ENCODE measurements around the gene GRIN3A.
"Not testable (repeated sequence)": the region's sequence is repeated elsewhere in the genome, so short reads cannot be mapped to it uniquely, and the experiment has no call there.

Gene GRIN3A

GRCh38 chr9:101738566-101739183, at the start of gene GRIN3A:
TSS of gene GRIN3A (minus strand) at chr9:101738647. CDS start at chr9:101737979, 668 bp downstream.
- no peak for DNase-seq

DNA sequence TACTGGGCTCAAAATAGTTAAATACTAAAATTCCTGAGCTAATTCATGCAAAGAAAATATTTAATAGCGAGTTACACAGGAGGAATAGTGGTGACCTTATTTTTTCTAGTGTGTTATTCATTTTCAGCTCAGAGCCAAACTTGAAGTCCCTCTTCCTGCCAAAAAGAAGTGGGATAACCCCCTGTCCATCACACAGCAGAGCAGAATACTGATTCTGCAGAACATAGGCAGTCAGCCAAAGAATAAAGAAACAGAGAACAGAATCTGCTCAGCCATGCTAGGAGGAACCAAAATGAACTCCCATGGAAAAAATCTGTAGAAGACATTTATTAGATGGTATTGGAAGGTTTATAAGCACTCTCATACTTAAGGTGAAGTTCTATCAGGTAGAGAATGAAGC, 49.4 kb upstream of the GRIN3A start:
- DNase-seq: no peak

- no peak for DNase-seq
Measured at GRCh38 chr9:101778332-101778731, 39.9 kb upstream of the GRIN3A start.

DNA sequence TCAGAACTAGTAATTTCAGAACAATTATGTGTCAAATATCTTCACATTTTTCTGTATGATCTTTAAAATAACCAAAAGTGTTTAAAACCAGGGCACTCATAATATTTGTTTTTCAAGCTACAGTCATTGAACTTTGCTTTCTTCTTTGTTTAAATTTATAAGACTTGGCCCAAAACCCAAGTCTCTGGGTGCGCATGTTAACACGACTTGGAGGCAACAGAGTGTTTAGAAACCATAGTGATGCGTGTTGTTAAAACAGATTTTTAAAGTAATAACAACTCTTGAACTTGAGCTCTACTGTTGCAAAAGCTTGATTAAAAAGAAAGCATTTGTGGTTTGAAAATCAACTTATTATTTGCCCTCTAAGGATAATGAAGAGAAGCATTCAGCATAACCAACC, 26.0 kb upstream of the GRIN3A start:
- no peak for DNase-seq

- DNase-seq: no peak
Measured at GRCh38 chr9:101758304-101758930, 20.0 kb upstream of the GRIN3A start.

DNA sequence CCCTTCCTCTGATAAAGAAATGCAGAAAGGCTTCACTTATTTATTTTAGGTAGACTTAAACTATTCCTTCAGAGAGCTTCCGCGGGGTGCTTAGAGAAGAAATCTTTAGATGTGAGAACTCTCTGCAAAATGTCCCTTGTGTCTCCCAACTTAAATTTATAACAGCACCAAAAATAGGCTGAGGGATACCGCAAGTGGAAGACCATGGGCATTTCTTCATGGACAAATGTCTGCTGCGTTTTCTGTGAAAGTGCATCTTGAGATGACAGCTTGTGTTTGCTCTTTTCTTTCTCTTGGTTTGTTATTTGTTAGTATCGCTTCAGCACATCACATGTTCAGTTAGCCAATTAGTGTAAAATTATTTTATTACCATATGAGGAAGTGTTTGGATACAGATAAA, 15.3 kb upstream of the GRIN3A start:
- no peak for DNase-seq

GRCh38 chr9:101751895-101752294, 13.4 kb upstream of the GRIN3A start:
- no peak for DNase-seq

DNA sequence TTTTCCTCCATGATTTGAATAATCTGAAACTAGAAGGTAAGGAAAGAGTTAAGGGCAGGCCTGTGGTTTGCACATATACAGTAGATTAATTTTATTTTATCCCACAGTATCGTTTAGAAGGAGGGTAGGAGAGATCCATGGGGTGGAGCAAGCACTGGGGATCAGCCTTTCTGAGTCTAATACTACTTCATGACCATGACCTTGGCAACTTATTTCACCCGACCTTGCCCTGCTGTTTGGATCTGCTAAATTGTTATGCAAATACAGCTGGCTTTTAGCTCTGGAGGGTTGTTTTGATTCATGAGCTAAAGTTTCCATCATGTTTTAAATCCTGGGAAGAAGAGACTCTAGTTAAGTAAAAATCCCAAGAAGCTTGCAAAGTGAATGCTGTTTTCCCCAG, 864 bp upstream of the GRIN3A start:
- no peak for DNase-seq

DNA sequence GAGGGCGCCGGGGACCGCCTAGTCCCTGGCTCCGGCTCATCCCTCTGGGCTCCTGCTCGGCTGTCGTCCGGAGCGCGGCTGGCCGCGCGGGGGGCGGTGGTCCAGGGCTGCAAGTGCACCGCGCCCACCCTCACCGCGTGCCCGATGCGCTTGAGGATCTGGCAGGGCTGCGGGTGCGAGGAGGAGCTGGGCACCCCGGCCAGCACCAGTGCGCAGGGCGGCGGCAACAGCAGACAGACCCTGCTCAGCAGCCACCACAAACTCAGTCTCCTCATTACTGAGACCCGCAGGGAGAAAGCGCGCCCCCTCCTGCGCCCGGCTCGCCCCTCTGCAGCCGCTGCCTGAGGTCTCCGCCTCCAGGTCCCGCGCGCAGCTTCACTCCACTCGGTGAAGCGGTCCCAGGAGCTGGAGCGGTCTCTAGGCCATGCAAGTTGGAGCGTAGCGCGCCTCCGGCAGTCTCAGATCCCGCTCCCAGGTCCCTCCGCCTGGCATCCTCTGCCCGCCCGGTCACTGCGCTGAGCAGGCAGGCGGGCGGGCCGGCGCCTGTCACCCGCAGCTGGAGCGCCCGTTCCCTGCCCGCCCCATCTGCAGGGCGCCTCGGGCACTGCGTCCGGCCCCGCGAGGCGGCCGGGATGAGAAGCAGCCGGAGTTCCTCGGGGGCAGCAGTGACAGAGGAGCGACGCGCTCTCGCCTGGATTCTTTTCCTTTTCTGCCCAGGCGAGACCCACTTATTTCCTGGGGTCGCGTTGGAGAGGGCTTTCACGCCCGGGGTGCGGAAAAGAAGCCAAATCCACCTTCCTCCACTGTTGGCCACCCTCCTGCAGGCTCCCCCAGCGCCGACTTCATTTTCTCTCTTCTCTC, 512 bp downstream of the GRIN3A start:
- no peak for DNase-seq

GRCh38 chr9:101737165-101737704, 1.2 kb downstream of the GRIN3A start:
- DNase-seq: no peak

DNA sequence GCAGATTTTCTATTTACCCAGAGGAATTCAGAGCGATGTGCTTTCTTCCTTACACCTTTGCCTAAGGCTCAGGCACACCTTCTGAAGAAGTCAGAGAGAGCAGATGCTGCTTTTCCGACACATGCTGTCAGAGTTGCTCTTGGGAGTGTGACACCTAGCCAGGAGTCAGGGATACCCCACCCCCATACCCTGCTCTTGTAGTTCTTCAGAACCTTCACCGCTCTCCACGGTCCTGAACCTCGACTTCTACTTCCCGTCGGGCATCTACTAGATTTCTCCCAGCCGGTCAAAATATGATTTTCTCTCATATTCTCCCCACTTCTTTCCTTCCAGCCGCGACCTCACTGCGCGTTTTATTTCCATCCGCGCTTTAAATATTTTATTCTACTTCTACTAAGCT, 1.7 kb downstream of the GRIN3A start:
- no peak for DNase-seq

DNA sequence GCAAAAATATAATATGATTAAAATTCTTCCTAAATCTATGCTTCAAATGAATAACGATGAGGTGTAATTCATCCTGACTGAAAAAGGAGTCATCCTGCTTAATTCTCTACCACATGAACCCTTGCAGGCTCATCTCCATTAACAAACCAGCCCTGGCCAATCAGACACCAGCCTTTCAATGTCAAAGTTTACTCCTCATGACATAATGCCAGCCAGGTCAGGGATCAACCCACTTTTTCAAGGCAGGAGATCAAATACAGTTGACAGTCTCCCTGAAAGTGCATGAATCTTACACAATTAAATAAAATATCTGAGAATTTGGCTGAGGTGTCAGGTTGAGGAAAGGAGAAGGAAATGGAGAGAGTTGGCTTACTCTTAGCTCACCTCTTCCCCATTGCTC, 7.0 kb downstream of the GRIN3A start:
- no peak for DNase-seq

DNA sequence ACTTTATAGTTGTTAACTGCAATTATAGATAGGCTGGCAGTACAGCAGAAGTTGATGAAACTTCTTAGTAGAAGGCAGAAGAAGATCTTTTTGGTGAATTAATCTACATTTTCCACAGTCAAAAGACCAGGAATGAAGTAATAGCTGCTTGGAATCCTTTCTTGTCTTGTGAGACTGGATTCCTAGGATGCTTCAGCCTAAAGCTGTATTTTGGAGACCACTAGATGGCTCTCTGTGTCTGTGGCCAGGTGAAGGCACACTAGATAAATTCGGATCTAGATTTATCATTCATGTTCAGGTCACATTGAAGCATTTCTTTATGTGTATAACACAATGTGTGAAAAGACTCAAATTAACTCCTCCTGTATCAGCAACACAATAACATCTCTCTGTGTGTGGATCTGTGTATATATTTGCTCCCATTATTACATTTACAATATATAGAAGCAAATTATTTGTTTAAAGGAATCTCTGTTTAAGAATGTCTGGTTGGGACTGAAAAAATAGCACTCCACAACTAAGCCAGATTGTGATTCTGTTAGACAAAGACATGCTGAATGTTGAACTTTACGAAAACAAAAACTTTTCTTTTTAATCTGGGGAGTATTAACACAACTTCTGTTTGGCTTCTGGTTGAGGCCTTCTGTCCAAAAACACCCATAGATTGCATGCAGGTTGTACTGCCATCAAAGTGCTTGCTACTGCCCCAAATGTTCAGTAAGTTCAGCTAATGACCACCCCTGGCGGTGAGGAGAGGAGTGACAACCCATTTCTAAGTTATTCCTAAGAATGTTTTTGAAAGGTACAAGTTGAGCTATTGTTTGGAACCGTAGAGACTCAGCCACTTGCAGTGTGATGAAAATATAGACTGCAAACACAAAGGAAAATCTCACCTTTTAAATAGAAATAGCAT, 10.6 kb downstream of the GRIN3A start:
- peak; percentile 9 for DNase-seq

- DNase-seq: not testable (repeated sequence)
Measured at GRCh38 chr9:101724271-101724670, 14.2 kb downstream of the GRIN3A start.

DNA sequence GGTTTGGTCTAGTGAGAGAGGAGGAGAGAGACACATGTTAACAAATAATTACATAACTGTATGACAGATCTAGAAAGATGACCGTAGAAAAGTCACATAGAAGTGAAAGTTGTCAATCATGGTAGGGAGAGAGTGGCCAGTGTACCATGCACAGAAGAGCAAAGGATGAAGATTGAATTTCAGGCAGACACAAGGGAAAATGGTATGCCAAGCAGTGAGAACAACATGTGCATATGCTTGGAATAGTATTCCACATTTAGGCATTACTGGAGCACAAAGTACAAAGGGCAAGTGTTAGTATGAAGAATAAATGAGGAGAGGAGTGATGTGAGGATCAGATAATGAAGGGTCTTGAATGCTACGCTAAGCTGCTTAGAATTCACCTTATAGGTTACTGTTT, 20.3 kb downstream of the GRIN3A start:
- DNase-seq: no peak

GRCh38 chr9:101716629-101717028, 21.8 kb downstream of the GRIN3A start:
- DNase-seq: no peak

- DNase-seq: peak; percentile 11
Measured at GRCh38 chr9:101711330-101711941, 27.0 kb downstream of the GRIN3A start.

GRCh38 chr9:101708855-101709254, 29.6 kb downstream of the GRIN3A start:
- no peak for DNase-seq

DNA sequence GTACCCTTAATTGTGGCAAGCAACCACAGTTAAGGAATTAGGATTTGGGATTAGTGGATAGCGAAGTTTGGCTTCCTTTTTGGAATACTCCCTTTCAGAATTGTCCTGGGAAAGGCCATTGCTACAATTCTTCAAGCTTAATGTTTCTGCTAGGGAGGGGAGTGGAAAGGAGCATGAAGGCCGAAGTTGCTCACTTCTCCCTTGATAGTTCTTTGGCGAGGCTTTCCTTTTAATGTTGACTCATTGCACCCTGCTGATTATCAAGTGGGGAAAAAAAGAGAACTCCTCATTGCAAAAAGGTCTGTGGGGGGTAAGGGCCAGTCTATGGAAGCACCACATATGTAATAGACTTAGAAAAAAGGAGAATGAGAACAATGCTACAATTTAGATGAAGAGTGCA, 30.7 kb downstream of the GRIN3A start:
- DNase-seq: no peak

DNA sequence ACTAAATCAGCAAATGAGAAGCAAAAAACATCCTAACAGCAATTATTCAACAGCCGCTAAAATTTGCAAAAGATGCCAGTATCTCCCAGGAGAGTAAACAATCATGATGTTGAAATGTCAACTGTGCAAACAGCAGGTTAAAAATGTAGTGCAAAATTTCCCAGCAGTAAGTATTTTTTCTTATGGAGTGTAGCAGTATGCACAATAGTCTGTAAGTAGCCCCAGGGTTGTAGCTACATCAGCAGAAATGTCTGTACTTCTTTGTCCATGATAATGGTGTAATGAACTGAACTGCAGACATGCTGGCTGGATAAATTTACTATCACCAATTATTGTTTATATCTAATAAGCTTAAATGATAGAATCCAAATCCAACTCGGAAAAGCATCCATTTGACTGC, 31.4 kb downstream of the GRIN3A start:
- DNase-seq: no peak

DNA sequence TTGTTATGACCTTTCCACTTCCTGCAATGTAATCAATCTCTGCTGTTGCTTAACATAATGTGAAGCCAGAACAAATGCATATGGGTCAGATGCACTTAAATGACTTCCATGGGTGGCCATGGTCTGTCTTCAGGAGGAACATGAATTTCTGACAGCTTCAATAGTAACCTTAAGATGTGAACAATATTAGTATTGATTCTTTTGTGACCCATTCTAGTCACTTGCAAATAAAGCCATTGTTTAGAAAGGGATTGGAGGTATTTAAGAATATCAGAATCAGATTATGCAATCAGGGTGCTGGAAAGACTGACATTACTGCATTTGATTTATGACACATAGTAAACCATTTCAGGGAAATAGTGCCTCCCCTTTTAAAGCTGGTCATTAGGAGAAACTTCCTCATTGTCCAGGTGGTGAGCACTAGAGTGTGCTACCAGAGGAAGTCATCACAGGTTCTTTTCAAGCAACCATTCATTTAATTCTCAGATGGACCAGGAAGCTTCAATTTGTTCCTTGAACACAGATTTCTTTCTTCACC, 32.1 kb downstream of the GRIN3A start:
- DNase-seq: no peak

GRCh38 chr9:101705135-101705661, 33.2 kb downstream of the GRIN3A start:
- DNase-seq: peak; percentile 17
